Measurements from ENCODE around the gene BAZ2B. TPM values are rescaled to one million over a fixed set of nuclear protein-coding genes. Genes with fewer than 3 reads are reported as not detected.
"Not testable (repeated sequence)": the region's sequence is repeated elsewhere in the genome, so short reads cannot be mapped to it uniquely, and the experiment has no call there.

BAZ2B gene
- total RNA-seq, 2 experiments from 2014 or later, result 7.4 to 8.5 TPM

DNA sequence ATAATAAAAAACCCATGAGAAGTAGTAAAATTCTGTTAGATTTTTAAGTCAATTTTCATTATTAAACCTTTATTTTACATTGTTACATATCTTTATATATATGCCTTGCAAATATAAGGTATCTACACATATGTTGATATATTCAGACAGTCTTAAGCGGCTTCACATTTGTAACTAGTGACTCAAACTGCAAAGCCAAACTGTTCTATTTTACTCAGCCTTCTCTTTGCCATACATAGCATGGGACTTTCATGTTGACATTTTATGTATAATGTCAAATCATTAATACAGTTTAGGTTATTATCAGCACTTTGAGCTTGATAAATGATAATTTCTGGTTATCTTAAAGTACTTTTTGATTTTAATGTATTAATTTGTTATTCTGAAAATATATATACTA is 204.9 kb downstream of the BAZ2B start:
- H3K36me3 Mint-ChIP-seq (ENCODE audit: low read depth), result no peaks in the 10 kb centered on the region
- ChIA-PET CTCF (no interaction called here), POLR2A (no interaction called here)
- ATAC-seq (no peak), DNase-seq (no peak)
- H3K27ac Mint-ChIP-seq, result no peak overlapping the region
- no peak overlapping the region for H3K4me3 Mint-ChIP-seq
- no peaks in the 10 kb centered on the region for H3K27me3 Mint-ChIP-seq (ENCODE audit: low read depth)
- H3K4me1 Mint-ChIP-seq (ENCODE audit: low read depth), result peaks cover 2% of the 10 kb centered on the region
- no peaks in the 10 kb centered on the region for H3K9me3 Mint-ChIP-seq (ENCODE audit: insufficient read depth)

DNA sequence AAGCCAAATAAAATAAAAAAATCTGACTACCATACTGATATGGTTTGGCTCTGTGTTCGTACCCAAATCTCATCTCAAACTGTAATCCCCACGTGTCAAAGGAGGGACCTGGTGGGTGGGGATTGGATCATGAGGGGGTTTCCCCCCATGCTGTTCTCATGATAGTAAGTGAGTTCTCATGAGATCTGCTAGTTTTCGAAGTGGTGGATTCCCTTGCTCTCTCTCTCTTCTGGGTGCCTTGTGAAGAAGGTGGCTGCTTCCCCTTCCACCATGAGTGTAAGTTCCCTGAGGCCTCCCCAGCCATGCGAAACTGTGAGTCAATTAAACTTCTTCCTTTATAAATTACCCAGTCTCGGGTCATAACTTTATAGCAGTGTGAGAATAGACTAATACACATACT is 206.1 kb downstream of the BAZ2B start:
- no peak for DNase-seq
- no peak overlapping the region for H3K4me3 Mint-ChIP-seq
- ATAC-seq, result no peak
- no peaks in the 10 kb centered on the region for H3K27me3 Mint-ChIP-seq (ENCODE audit: low read depth)
- ChIA-PET POLR2A (no interaction called here), CTCF (no interaction called here)
- H3K9me3 Mint-ChIP-seq (ENCODE audit: insufficient read depth), result no peaks in the 10 kb centered on the region
- H3K36me3 Mint-ChIP-seq (ENCODE audit: low read depth), result peaks cover 2% of the 10 kb centered on the region
- H3K4me1 Mint-ChIP-seq (ENCODE audit: low read depth), result peaks cover 2% of the 10 kb centered on the region
- H3K27ac Mint-ChIP-seq, result no peak overlapping the region

- Mint-ChIP-seq H3K4me3 (no peak overlapping the region), H3K27me3 (ENCODE audit: low read depth) (no peaks in the 10 kb centered on the region)
These were observed 207.1 kb downstream of the BAZ2B start for GRCh38 chr2:159409116-159409800.

GRCh38 chr2:159402790-159403189 is 213.6 kb downstream of the BAZ2B start:
- DNase-seq (no peak), ATAC-seq (no peak)
- no peak overlapping the region for H3K4me3 Mint-ChIP-seq
- CTCF ChIA-PET, result no interaction called here
- H3K36me3 Mint-ChIP-seq (ENCODE audit: low read depth), result peaks cover 2% of the 10 kb centered on the region
- POLR2A ChIA-PET, result no interaction called here
- H3K4me1 Mint-ChIP-seq (ENCODE audit: low read depth), result no peaks in the 10 kb centered on the region
- H3K27me3 Mint-ChIP-seq (ENCODE audit: low read depth), result no peaks in the 10 kb centered on the region
- no peaks in the 10 kb centered on the region for H3K9me3 Mint-ChIP-seq (ENCODE audit: insufficient read depth)
- H3K27ac Mint-ChIP-seq, result no peak overlapping the region

More at GRCh38 chr2:159409116-159409800, 207.1 kb downstream of the BAZ2B start:
- no peak for DNase-seq
- ChIA-PET POLR2A (no interaction called here), CTCF (no interaction called here)
- Mint-ChIP-seq H3K27ac (no peak overlapping the region), H3K36me3 (ENCODE audit: low read depth) (peaks cover 2% of the 10 kb centered on the region), H3K9me3 (ENCODE audit: insufficient read depth) (no peaks in the 10 kb centered on the region), H3K4me1 (ENCODE audit: low read depth) (peaks cover 2% of the 10 kb centered on the region)
- no peak for ATAC-seq

- POLR2A ChIA-PET; H3K36me3 Mint-ChIP-seq (ENCODE audit: low read depth); CTCF ChIA-PET; ATAC-seq; H3K27ac Mint-ChIP-seq; H3K9me3 Mint-ChIP-seq (ENCODE audit: insufficient read depth); H3K27me3 Mint-ChIP-seq (ENCODE audit: low read depth); H3K4me3 Mint-ChIP-seq; DNase-seq; H3K4me1 Mint-ChIP-seq (ENCODE audit: low read depth): not testable (repeated sequence)
These were observed 214.2 kb downstream of the BAZ2B start for GRCh38 chr2:159402160-159402559.

DNA sequence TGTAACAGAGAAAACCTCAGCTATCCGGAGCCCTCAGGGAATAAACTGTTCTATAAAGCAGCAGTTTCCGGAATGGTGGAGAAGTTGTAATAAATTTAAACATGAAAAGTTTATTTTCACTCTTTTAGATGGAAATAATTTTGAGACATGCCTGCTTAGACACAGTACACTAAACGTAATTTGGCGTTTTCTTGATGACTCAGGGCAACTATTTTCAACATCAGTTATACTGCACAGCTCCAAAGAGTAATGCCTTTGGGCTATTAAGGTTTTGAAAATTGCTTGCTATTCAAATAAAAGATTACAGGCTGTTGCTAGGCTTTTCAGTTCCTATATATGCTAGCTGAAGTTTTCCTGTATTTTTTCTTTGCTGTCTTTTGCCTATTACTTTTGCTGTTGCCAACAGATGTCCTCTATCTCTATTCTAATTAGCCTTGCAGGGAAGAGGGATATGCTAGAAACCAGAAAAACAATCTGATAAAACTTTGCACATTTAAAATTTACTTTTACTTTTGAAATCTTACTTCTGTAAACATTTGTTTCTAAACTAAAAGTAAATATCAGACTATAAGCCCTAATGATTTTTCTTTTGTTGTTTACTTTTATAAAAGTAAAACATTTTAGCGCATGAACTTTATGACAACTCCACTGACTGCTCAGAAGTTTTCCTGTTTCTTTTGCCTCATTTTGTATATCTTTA is 216.5 kb downstream of the BAZ2B start:
- H3K4me1 Mint-ChIP-seq (ENCODE audit: low read depth), result no peaks in the 10 kb centered on the region
- no peaks in the 10 kb centered on the region for H3K27me3 Mint-ChIP-seq (ENCODE audit: low read depth)
- H3K27ac Mint-ChIP-seq, result no peak overlapping the region
- DNase-seq, result no peak
- ChIA-PET CTCF (no interaction called here), POLR2A (no interaction called here)
- H3K9me3 Mint-ChIP-seq (ENCODE audit: insufficient read depth), result no peaks in the 10 kb centered on the region
- no peak overlapping the region for H3K4me3 Mint-ChIP-seq
- H3K36me3 Mint-ChIP-seq (ENCODE audit: low read depth), result no peaks in the 10 kb centered on the region
- no peak for ATAC-seq

DNA sequence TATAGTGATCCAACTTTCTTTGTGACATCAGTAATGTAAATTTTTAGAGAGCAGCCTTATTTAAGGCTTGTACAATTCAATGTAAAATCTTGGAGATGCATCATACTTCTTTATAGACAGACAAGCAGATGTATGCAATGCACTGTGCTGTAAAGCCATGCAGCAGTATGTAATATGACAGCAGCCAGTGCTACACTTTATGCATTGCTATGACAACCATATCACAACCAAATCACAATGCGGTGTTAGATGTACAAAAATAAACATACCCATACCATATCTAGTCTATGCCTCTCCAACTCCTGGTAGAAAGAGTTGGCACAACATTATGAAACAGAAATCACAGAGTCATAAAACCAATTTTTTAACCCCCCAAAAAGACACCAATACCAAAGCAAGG is 219.5 kb downstream of the BAZ2B start:
- DNase-seq (no peak), ATAC-seq (peak; percentile 30)
- no peak overlapping the region for H3K4me3 Mint-ChIP-seq
- H3K27ac Mint-ChIP-seq, result no peak overlapping the region
- H3K36me3 Mint-ChIP-seq (ENCODE audit: low read depth), result no peaks in the 10 kb centered on the region
- H3K9me3 Mint-ChIP-seq (ENCODE audit: insufficient read depth), result no peaks in the 10 kb centered on the region
- CTCF ChIA-PET, result no interaction called here
- no peaks in the 10 kb centered on the region for H3K4me1 Mint-ChIP-seq (ENCODE audit: low read depth)
- H3K27me3 Mint-ChIP-seq (ENCODE audit: low read depth), result no peaks in the 10 kb centered on the region
- POLR2A ChIA-PET, result no interaction called here

DNA sequence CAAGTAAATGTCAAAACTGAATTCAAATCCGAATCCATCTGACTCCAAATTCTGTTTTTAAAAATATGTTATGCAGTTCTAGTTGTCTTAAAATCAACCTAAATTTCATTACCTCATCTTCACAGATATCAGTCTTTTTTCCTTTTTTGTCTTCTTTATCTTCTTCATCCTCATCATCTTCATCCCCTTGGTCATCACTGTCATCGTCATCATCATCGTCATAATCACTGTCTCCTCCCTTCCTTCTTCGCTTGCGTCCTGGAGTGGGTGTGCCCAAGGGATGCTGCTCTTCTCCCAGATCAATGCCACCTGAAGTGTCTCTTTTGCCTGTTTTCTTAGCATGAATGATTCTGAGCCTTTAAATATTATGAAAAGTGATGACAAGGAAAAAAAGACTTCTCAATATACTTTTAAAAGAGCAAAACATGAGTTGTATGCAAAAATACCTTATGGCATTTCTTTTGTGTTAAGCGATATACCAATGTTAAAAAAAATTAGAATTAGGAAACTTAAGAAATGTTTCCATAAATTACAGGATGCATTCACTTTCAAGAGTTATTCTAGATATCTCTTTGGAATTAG is 233.8 kb downstream of the BAZ2B start:
- Mint-ChIP-seq H3K27ac (no peak overlapping the region), H3K4me3 (no peak overlapping the region), H3K9me3 (ENCODE audit: insufficient read depth) (no peaks in the 10 kb centered on the region), H3K27me3 (ENCODE audit: low read depth) (no peaks in the 10 kb centered on the region), H3K36me3 (ENCODE audit: low read depth) (no peaks in the 10 kb centered on the region), H3K4me1 (ENCODE audit: low read depth) (no peaks in the 10 kb centered on the region)
- DNase-seq, result no peak
- CTCF ChIA-PET, result no interaction called here
- POLR2A ChIA-PET, result no interaction called here
- ATAC-seq, result no peak

DNA sequence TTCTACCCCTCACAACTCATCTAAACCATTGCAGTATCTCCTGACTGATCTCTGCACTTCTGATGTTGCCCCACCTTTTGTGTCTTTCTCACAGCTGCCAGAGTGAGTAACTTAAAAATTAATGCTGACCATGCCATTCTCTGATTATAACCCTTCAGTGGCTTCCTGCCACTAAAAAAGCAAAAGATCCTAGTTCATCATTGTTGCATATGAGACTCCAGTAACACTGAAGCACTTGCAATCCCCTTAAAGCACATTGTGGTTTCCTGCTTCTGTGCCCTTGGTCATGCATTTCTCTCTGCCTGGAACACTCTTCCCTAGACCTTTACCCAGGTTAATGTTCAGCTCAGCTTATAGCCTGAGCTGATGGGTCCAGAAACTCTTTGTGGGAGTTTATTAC is 234.8 kb downstream of the BAZ2B start:
- no peak overlapping the region for H3K4me3 Mint-ChIP-seq
- POLR2A ChIA-PET, result no interaction called here

DNA sequence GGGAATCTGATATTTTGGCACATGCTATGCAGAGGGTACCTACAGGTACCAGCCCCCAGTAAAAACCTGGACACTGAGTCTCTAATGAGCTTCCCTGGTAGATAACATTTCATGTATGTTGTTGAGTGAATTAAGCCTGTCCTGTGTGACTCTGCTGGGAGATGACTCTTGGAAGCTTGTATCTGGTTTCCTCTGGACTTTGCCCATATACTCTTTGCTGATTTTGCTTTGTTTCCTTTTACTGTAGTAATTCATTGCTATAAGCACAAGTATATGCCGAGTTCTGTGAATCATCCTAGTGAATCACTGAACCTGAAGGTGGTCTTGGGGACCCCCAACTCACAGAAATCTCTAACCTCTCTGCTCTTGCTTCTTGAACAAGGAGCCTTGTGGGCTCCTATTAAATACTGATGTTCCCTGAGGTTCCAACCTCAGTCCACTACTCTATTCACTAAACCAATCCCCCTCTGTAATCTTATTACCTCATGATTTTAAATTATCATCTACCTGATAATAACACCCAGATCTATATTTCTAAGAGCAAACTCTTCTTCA is 235.6 kb downstream of the BAZ2B start:
- Mint-ChIP-seq H3K4me1 (ENCODE audit: low read depth) (no peaks in the 10 kb centered on the region), H3K27ac (no peak overlapping the region), H3K27me3 (ENCODE audit: low read depth) (no peaks in the 10 kb centered on the region), H3K4me3 (no peak overlapping the region), H3K36me3 (ENCODE audit: low read depth) (no peaks in the 10 kb centered on the region), H3K9me3 (ENCODE audit: insufficient read depth) (no peaks in the 10 kb centered on the region)
- ChIA-PET CTCF (no interaction called here), POLR2A (no interaction called here)
- ATAC-seq, result no peak
- DNase-seq, result no peak

More for the DNA sequence above, 234.8 kb downstream of the BAZ2B start:
- H3K9me3 Mint-ChIP-seq (ENCODE audit: insufficient read depth), result no peaks in the 10 kb centered on the region
- no peak for DNase-seq
- CTCF ChIA-PET, result no interaction called here
- no peak for ATAC-seq
- H3K27ac Mint-ChIP-seq, result no peak overlapping the region
- no peaks in the 10 kb centered on the region for H3K4me1 Mint-ChIP-seq (ENCODE audit: low read depth)
- H3K36me3 Mint-ChIP-seq (ENCODE audit: low read depth), result no peaks in the 10 kb centered on the region
- no peaks in the 10 kb centered on the region for H3K27me3 Mint-ChIP-seq (ENCODE audit: low read depth)

- Mint-ChIP-seq H3K9me3 (ENCODE audit: insufficient read depth) (no peaks in the 10 kb centered on the region), H3K27me3 (ENCODE audit: low read depth) (no peaks in the 10 kb centered on the region), H3K27ac (no peak overlapping the region), H3K36me3 (ENCODE audit: low read depth) (no peaks in the 10 kb centered on the region), H3K4me3 (no peak overlapping the region), H3K4me1 (ENCODE audit: low read depth) (no peaks in the 10 kb centered on the region)
- ChIA-PET POLR2A (no interaction called here), CTCF (no interaction called here)
- DNase-seq, result no peak
- ATAC-seq, result no peak
These were observed 237.2 kb downstream of the BAZ2B start for GRCh38 chr2:159379181-159379580.

GRCh38 chr2:159375241-159375640 is 241.1 kb downstream of the BAZ2B start:
- Mint-ChIP-seq H3K36me3 (ENCODE audit: low read depth) (peaks cover 1% of the 10 kb centered on the region), H3K9me3 (ENCODE audit: insufficient read depth) (no peaks in the 10 kb centered on the region), H3K27me3 (ENCODE audit: low read depth) (no peaks in the 10 kb centered on the region), H3K4me3 (no peak overlapping the region), H3K27ac (no peak overlapping the region), H3K4me1 (ENCODE audit: low read depth) (no peaks in the 10 kb centered on the region)
- POLR2A ChIA-PET, result no interaction called here
- DNase-seq (no peak), ATAC-seq (no peak)
- CTCF ChIA-PET, result no interaction called here
